Measurements from ENCODE around the gene ADH7. TPM values are rescaled to one million over a fixed set of nuclear protein-coding genes. Genes with fewer than 3 reads are reported as not detected.

ADH7 gene
- total and polyA plus RNA-seq, 2 of the 4 experiments (the other 2 are of a cell fraction), result not detected

- Histone ChIP-seq H3K4me2 (ENCODE audit: low read depth, low read length) (no peak overlapping the region), H3K18ac (ENCODE audit: low read depth, low read length) (no peak overlapping the region), H2AK9ac (replicated peaks; ENCODE audit: low read depth, low read length, poor library complexity) (no peak overlapping the region), H3K4me3 (ENCODE audit: insufficient read depth, low read depth, low read length) (no peak overlapping the region), H2BK20ac (ENCODE audit: low read depth, low read length) (no peak overlapping the region), H4K5ac (ENCODE audit: low read depth, low read length) (no peak overlapping the region), H2AFZ (replicated peaks; ENCODE audit: low read length, poor library complexity) (no peak overlapping the region), H2BK15ac (ENCODE audit: low read depth, low read length) (no peak overlapping the region), H2BK120ac (ENCODE audit: low read depth, low read length) (no peak overlapping the region), H2AK5ac (ENCODE audit: low read depth, low read length) (no peak overlapping the region), H3K27me3 (ENCODE audit: control insufficient read depth, insufficient read depth, low read length) (0 out of 2 replicates have a peak, but pooled peaks cover 1% of the 10 kb centered on the region), H3K4ac (ENCODE audit: low read depth, low read length) (no peak overlapping the region), H3K79me1 (ENCODE audit: low read depth in 1 of 2, low read length in 2 of 2) (no peaks in the 10 kb centered on the region), H3K9me3 (ENCODE audit: control insufficient read depth, insufficient read depth, low read length) (no peaks in the 10 kb centered on the region), H3K56ac (ENCODE audit: extremely low read depth, insufficient read depth, low read length) (no peak overlapping the region), H2BK5ac (ENCODE audit: low read depth, low read length, poor library complexity, severe bottlenecking) (no peak overlapping the region), H3K9me1 (ENCODE audit: insufficient read depth, low read length) (no peaks in the 10 kb centered on the region), H3K4me1 (ENCODE audit: control insufficient read depth, insufficient read depth, low read length) (no peaks in the 10 kb centered on the region), H3K27ac (ENCODE audit: insufficient read depth, low read length) (no peak overlapping the region), H3K36me3 (ENCODE audit: control insufficient read depth, insufficient read depth, low read length) (no peaks in the 10 kb centered on the region), H4K20me1 (ENCODE audit: insufficient read depth, low read length) (no peaks in the 10 kb centered on the region), H4K8ac (ENCODE audit: low read depth in 2 of 2, low read length in 2 of 2) (no peak overlapping the region), H3K9ac (ENCODE audit: low read depth, low read length) (no peak overlapping the region), H3K14ac (replicated peaks; ENCODE audit: low read depth, low read length) (no peak overlapping the region), H4K91ac (ENCODE audit: insufficient read depth, low read depth, low read length) (no peak overlapping the region), H3K23ac (ENCODE audit: low read depth, low read length) (no peak overlapping the region)
- TF ChIP-seq USF2 (IDR thresholded peaks at IDR 0.05; ENCODE audit: low read depth, low read length) (no peak), RCOR1 (IDR thresholded peaks at IDR 0.05; ENCODE audit: insufficient replicate concordance, low read length) (no peak), ELK1 (IDR thresholded peaks at IDR 0.05; ENCODE audit: borderline replicate concordance, low read depth, low read length) (no peak), POLR2A (IDR thresholded peaks at IDR 0.05; ENCODE audit: low read depth, low read length) (no peak), MAFK (IDR thresholded peaks at IDR 0.05; ENCODE audit: low read depth, low read length) (no peak), RFX5 (IDR thresholded peaks at IDR 0.05; ENCODE audit: low read depth, low read length) (no peak), SMC3 (IDR thresholded peaks at IDR 0.05; ENCODE audit: low read depth, low read length) (no peak), CTCF (conservative IDR thresholded peaks at IDR 0.05; ENCODE audit: low read depth, low read length) (no peak)
- in situ Hi-C loops (cut with MboI; ENCODE audit: low sequenced_read_pairs), result no loop called here
- ATAC-seq (ENCODE audit: low read depth), result no peak
- CTCF ChIA-PET, result interaction anchor here (0.6 to 2.0 kb wide), 11 partner anchors 16 to 804 kb away, joined by 3 to 9 read pairs (median 3); partner anchors contain the start of gene METAP1
- no CpG with 5 or more reads among the region's 2 CpGs for WGBS, 2 experiments (ENCODE audit: extremely low coverage in 2 of 2, insufficient read length in 1 of 2)
- no peak for DNase-seq
- no TSS peak for BruUV-seq (replicated peaks)
- dilution Hi-C loops (cut with HindIII; ENCODE audit: low sequenced_read_pairs, unreplicated experiment), result no loop called here
- intact Hi-C loops (cut with micrococcal nuclease), result loop anchor here (1.0 to 10.0 kb wide), 8 partner anchors 48 to 1311 kb away; partner anchors contain the start of gene TSPAN5
- POLR2A ChIA-PET (ENCODE audit: unreplicated experiment), result no interaction called here
Measured at GRCh38 chr4:99463566-99463965, 28.4 kb upstream of the ADH7 start.
